Measurements from ENCODE around the gene NBPF26.
A peak's percentile ranks its signal among the peaks of the same experiment; 100 is the strongest.
"Not testable (repeated sequence)": the region's sequence is repeated elsewhere in the genome, so short reads cannot be mapped to it uniquely, and the experiment has no call there.

The NBPF26 gene

GRCh38 chr1:120723715-120724402, at the start of gene NBPF26:
Gene NBPF26 (plus strand): TSS chr1:120723945.
- not testable (repeated sequence) for DNase-seq

- not testable (repeated sequence) for DNase-seq
These were observed 43.5 kb upstream of the NBPF26 start for GRCh38 chr1:120680106-120680819.

GRCh38 chr1:120680938-120681337, 42.8 kb upstream of the NBPF26 start:
- DNase-seq, result not testable (repeated sequence)

GRCh38 chr1:120684397-120684796, 39.3 kb upstream of the NBPF26 start:
- not testable (repeated sequence) for DNase-seq

GRCh38 chr1:120685622-120686021, 38.1 kb upstream of the NBPF26 start:
- DNase-seq, result not testable (repeated sequence)

- DNase-seq, result not testable (repeated sequence)
These were observed 36.5 kb upstream of the NBPF26 start for GRCh38 chr1:120687250-120687649.

GRCh38 chr1:120700807-120701562, 22.8 kb upstream of the NBPF26 start:
- not testable (repeated sequence) for DNase-seq

GRCh38 chr1:120723358-120723714, 409 bp upstream of the NBPF26 start:
- DNase-seq, result not testable (repeated sequence)

- DNase-seq, result not testable (repeated sequence)
These were observed 762 bp downstream of the NBPF26 start for GRCh38 chr1:120724507-120724906.

- not testable (repeated sequence) for DNase-seq
These were observed 5.1 kb downstream of the NBPF26 start for GRCh38 chr1:120728811-120729210.

- DNase-seq, result not testable (repeated sequence)
These were observed 45.3 kb downstream of the NBPF26 start for GRCh38 chr1:120769090-120769489.

- not testable (repeated sequence) for DNase-seq
These were observed 81.7 kb downstream of the NBPF26 start for GRCh38 chr1:120805452-120805851.

- not testable (repeated sequence) for DNase-seq
These were observed 88.1 kb downstream of the NBPF26 start for GRCh38 chr1:120811822-120812221.

GRCh38 chr1:120825051-120825450, 101.3 kb downstream of the NBPF26 start:
- DNase-seq, result not testable (repeated sequence)

- not testable (repeated sequence) for DNase-seq
These were observed 102.9 kb downstream of the NBPF26 start for GRCh38 chr1:120826623-120827022.

GRCh38 chr1:120844186-120844944, 120.6 kb downstream of the NBPF26 start:
- not testable (repeated sequence) for DNase-seq

GRCh38 chr1:120844945-120845330, 121.2 kb downstream of the NBPF26 start:
- DNase-seq, result not testable (repeated sequence)

GRCh38 chr1:120849400-120850286, 125.9 kb downstream of the NBPF26 start:
- not testable (repeated sequence) for DNase-seq

- DNase-seq, result not testable (repeated sequence)
These were observed 126.5 kb downstream of the NBPF26 start for GRCh38 chr1:120850287-120850536.

- DNase-seq, result peak; percentile 92
These were observed 127.0 kb downstream of the NBPF26 start for GRCh38 chr1:120850537-120851421.

- not testable (repeated sequence) for DNase-seq
These were observed 134.4 kb downstream of the NBPF26 start for GRCh38 chr1:120858144-120858543.

Measured in DMS79 (cell line).